ENCODE measurements around the gene NCAPD2. TPM values are rescaled to one million over a fixed set of nuclear protein-coding genes. Genes with fewer than 3 reads are reported as not detected.
"Not testable (repeated sequence)": the region's sequence is repeated elsewhere in the genome, so short reads cannot be mapped to it uniquely, and the experiment has no call there.

Gene NCAPD2
- total RNA-seq, 3 donors from 2014 or later, result 29.8 to 36.1 (median 32.9) TPM

DNA sequence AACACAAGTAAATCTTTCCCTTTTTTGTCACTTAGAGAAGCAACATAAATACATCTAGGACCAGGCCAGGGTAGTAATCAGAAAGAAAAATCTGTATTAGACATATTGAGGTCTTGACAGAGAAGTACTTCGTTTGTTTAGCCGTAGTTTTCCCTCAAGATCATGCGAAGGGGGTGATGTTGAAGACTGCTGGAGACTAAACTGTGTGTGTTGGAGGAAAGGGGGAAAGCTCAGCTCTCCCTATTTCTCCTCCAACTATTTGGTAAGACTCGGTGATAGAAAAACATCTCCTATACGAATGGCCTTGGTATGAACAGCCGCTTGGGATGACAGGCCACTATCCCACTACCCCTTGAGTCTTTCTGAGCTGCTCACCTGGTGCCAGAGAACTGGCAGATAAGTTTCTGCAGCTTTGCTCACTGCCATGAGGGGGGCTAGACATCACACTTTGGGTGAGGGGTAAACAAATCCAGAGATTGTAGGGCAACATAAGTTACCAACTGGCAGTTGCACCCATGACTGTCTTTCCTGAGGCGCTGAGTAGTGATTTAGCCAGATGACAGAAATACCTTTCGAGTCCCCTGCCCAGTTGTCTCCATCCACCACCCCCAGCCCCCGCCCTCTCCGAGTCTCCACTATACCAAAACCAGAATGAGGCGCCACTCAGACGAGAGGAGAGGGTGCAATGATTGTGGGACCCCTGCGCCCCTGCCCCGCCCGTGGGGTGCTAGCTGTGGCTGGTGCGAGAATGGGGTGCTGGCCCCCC lies 24.1 kb upstream of the NCAPD2 start:
- ATAC-seq (peak in 1 of 2 donors; percentile 0), DNase-seq (no peak)
- no peaks in the 10 kb centered on the region for H3K27me3 Mint-ChIP-seq (ENCODE audit: low read depth)
- peaks cover 58% of the 10 kb centered on the region for H3K4me1 Mint-ChIP-seq (ENCODE audit: low read depth)
- H3K9me3 Mint-ChIP-seq, result no peaks in the 10 kb centered on the region
- H3K4me3 Mint-ChIP-seq, result peak overlapping the region; percentile 85
- peaks cover 29% of the 10 kb centered on the region for H3K36me3 Mint-ChIP-seq (ENCODE audit: insufficient read depth)

DNA sequence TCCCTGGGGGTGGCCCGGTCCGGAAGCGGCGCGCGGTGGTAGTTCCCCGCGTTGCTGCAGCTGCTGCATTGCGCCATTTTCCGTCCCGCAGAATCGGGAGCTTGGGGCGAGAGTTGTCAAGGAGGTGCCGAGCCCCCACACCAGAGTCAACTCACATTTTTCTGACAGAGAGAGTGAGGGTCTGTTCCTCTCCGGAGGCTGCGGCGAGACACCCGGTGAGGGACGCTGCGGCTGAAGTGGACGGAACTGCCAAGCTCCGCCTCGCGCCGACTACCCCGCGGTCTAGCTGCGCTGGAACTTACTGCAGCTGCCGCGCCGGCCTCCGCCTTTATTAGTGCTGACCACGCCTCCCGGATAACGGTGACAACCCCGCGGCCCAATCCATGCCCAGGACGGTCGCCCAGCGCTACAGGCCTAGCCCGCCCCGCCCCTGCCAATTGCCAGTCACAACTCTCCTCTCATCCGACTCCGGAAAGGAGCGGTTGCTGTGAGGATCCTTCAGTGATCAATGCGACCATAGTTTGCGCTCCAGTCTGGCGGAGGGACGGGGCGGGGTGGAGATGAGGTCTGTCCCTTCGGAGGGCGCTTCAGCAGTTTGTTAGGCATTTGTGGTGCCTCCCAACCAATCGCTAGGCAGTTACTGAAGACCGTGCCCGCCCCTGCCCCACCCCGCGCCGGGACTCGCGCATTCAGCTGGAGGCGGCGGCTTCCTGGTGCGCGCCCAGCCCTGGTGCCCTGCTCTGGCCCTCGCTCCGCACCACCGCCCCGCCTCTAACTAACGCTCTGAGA lies 23.3 kb upstream of the NCAPD2 start, which contains the start of gene VAMP1:
VAMP1 (minus strand) TSS at position 303 of the 789 bp plus-strand sequence; CDS start at position 157, 146 bp downstream.
- H3K36me3 Mint-ChIP-seq (ENCODE audit: insufficient read depth), result peaks cover 25% of the 10 kb centered on the region
- DNase-seq (peak; percentile 96), ATAC-seq (peak; percentile 92 to 95)
- H3K4me3 Mint-ChIP-seq, result peak within 1 kb of the TSS; percentile 85
- H3K9me3 Mint-ChIP-seq, result no peaks in the 10 kb centered on the region
- no peaks in the 10 kb centered on the region for H3K27me3 Mint-ChIP-seq (ENCODE audit: low read depth)
- peaks cover 52% of the 10 kb centered on the region for H3K4me1 Mint-ChIP-seq (ENCODE audit: low read depth)

DNA sequence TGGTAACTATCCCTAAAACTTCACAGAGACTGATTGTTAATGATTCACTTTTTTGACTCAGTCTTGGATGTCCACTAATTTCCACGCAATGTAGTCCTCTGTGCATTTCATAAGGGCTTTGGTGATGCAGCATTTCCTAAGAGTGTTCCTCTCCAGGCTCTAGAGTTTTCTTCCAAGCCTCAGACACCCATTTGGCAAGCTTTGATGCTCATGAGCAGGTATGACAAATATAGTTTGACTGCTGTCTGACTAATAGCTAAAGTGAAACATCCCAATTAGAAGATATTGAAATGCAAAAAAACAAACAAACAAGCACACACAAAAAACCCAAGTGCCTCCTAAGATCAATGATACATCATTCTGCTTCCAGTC lies 21.9 kb upstream of the NCAPD2 start:
- H3K4me1 Mint-ChIP-seq (ENCODE audit: low read depth), result peaks cover 39% of the 10 kb centered on the region
- H3K4me3 Mint-ChIP-seq, result no peak overlapping the region
- no peak for DNase-seq
- peaks cover 16% of the 10 kb centered on the region for H3K36me3 Mint-ChIP-seq (ENCODE audit: insufficient read depth)
- H3K9me3 Mint-ChIP-seq, result no peaks in the 10 kb centered on the region
- ATAC-seq, result no peak
- H3K27me3 Mint-ChIP-seq (ENCODE audit: low read depth), result no peaks in the 10 kb centered on the region

DNA sequence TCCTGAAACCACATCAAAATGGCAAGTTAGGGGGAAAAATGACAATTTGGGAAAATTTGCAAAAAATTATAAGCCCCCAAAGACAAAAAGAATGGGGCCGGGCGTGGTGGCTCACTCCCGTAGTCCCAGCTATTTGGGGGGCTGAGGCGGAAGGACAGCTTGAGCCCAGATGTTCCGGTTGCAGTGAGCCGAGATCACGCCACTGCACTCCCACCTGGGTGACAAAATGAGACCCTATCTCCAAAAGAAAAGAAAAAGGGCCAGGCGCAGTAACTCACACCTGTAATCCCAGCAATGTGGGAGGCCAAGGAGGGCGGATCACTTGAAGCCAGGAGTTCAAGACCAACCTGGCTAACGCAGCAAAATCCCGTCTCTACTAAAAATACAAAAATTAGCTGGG lies 21.4 kb upstream of the NCAPD2 start:
- peaks cover 12% of the 10 kb centered on the region for H3K36me3 Mint-ChIP-seq (ENCODE audit: insufficient read depth)
- DNase-seq (no peak), ATAC-seq (no peak)
- no peaks in the 10 kb centered on the region for H3K27me3 Mint-ChIP-seq (ENCODE audit: low read depth)
- H3K4me1 Mint-ChIP-seq (ENCODE audit: low read depth), result peaks cover 34% of the 10 kb centered on the region
- H3K9me3 Mint-ChIP-seq, result no peaks in the 10 kb centered on the region
- no peak overlapping the region for H3K4me3 Mint-ChIP-seq

DNA sequence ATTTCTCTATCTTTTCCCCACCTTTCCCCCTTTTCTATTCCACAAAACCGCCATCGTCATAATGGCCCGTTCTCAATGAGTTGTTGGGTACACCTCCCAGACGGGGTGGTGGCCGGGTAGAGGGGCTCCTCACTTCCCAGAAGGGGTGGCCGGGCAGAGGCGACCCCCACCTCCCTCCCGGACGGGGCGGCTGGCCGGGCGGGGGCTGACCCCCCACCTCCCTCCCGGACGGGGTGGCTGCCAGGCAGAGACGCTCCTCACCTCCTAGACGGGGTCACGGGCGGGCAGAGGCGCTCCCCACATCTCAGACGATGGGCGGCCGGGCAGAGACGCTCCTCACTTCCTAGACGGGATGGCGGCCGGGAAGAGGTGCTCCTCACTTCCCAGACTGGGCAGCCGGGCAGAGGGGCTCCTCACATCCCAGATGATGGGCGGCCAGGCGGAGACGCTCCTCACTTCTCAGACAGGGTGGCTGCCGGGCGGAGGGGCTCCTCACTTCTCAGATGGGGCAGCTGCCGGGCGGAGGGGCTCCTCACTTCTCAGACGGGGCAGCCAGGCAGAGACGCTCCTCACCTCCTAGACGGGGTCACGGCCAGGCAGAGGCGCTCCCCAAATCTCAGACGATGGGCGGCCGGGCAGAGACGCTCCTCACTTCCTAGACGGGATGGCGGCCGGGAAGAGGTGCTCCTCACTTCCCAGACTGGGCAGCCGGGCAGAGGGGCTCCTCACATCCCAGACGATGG lies 18.5 kb upstream of the NCAPD2 start:
- not testable (repeated sequence) for DNase-seq

DNA sequence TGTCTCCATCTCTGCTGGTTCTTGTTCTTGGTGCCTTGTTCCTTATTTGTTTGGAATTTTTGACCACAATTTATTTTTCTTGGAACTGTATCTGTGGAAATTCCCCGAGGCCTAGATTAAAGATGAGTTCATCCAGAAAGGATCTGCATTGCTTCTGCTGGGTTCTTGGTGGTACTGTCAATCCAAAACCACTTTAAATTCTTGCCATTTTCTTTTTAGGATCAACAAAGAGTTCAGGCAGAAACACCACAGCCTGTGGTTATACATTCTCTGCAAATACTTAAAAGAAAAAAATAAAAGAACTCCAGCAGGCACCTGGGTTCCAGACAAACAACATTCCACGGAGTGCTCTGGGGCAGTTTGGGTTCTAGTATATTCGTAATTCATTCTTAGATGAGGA lies 17.4 kb upstream of the NCAPD2 start:
- no peaks in the 10 kb centered on the region for H3K27me3 Mint-ChIP-seq (ENCODE audit: low read depth)
- ATAC-seq (no peak), DNase-seq (no peak)
- no peaks in the 10 kb centered on the region for H3K9me3 Mint-ChIP-seq
- peaks cover 5% of the 10 kb centered on the region for H3K4me1 Mint-ChIP-seq (ENCODE audit: low read depth)
- no peak overlapping the region for H3K4me3 Mint-ChIP-seq
- no peaks in the 10 kb centered on the region for H3K36me3 Mint-ChIP-seq (ENCODE audit: insufficient read depth)

More for the DNA sequence above, 18.5 kb upstream of the NCAPD2 start:
- H3K9me3 Mint-ChIP-seq; H3K27me3 Mint-ChIP-seq (ENCODE audit: low read depth); H3K36me3 Mint-ChIP-seq (ENCODE audit: insufficient read depth); ATAC-seq; H3K4me3 Mint-ChIP-seq: not testable (repeated sequence)
- H3K4me1 Mint-ChIP-seq (ENCODE audit: low read depth), result peaks cover 10% of the 10 kb centered on the region

DNA sequence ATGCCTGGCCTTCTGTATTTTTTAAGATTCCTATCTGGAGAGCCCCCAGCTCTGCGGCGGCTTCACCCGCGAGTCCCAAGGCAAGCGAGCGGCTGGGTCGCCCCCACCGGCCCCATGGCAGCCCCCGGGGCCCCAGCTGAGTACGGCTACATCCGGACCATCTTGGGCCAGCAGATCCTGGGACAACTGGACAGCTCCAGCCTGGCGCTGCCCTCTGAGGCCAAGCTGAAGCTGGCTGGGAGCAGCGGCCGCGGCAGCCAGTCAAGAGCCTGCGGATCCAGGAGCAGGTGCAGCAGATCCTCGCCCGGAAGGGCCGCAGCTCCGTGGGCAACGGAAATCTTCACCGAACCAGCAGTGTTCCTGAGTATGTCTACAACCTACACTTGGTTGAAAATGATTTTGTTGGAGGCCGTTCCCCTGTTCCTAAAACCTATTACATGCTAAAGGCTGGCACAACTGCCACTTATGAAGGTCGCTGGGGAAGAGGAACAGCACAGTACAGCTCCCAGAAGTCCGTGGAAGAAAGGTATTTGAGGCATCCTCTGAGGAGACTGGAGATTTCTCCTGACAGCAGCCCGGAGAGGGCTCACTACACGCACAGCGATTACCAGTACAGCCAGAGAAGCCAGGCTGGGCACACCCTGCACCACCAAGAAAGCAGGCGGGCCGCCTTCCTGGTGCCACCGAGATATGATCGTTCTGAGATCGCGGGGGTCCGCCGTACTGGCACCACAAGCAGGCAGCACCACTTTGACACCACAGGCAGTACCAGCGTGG lies 16.1 kb upstream of the NCAPD2 start:
- H3K9me3 Mint-ChIP-seq; H3K36me3 Mint-ChIP-seq (ENCODE audit: insufficient read depth); H3K4me1 Mint-ChIP-seq (ENCODE audit: low read depth); H3K27me3 Mint-ChIP-seq (ENCODE audit: low read depth); H3K4me3 Mint-ChIP-seq; ATAC-seq; DNase-seq: not testable (repeated sequence)

DNA sequence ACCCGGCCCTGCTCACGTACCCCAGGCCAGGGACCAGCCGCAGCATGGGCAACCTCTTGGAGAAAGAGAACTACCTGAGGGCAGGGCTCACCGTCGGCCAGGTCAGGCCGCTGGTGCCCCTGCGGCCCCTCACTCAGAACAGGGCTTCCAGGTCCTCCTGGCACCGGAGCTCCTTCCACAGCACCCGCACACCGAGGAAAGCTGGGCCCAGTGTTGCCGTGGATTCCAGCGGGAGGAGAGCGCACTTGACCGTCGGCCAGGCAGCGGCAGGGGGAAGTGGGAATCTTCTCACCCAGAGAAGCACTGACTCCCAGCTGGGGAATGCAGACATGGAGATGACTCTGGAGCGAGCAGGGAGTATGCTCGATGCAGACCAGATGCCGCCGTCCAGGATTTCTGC lies 15.5 kb upstream of the NCAPD2 start:
- Mint-ChIP-seq H3K27me3 (ENCODE audit: low read depth) (no peaks in the 10 kb centered on the region), H3K4me3 (no peak overlapping the region), H3K4me1 (ENCODE audit: low read depth) (no peaks in the 10 kb centered on the region), H3K36me3 (ENCODE audit: insufficient read depth) (no peaks in the 10 kb centered on the region), H3K9me3 (no peaks in the 10 kb centered on the region)
- ATAC-seq (no peak), DNase-seq (no peak)

DNA sequence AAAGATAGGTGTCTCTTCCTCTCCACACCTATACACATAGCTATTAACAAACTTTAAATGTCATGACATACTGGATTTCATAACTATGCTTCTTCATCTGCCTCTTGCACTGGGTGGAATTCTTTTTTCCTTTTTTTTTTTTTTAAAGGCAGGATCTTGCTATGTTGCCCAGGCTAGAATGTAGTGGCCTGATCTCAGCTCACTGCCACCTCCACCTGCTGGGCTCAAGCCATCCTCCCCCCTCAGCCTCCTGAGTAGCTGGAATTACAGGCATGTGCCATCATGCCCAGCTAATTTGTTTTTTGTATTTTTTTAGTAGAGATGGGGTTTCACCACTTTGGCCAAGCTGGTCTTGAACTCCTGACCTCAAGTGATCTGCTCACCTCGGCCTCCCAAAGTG lies 5.7 kb upstream of the NCAPD2 start:
- ATAC-seq (no peak), DNase-seq (no peak)
- no peaks in the 10 kb centered on the region for H3K27me3 Mint-ChIP-seq (ENCODE audit: low read depth)
- H3K4me3 Mint-ChIP-seq, result no peak overlapping the region
- H3K4me1 Mint-ChIP-seq (ENCODE audit: low read depth), result peaks cover 11% of the 10 kb centered on the region
- peaks cover 10% of the 10 kb centered on the region for H3K36me3 Mint-ChIP-seq (ENCODE audit: insufficient read depth)
- no peaks in the 10 kb centered on the region for H3K9me3 Mint-ChIP-seq

DNA sequence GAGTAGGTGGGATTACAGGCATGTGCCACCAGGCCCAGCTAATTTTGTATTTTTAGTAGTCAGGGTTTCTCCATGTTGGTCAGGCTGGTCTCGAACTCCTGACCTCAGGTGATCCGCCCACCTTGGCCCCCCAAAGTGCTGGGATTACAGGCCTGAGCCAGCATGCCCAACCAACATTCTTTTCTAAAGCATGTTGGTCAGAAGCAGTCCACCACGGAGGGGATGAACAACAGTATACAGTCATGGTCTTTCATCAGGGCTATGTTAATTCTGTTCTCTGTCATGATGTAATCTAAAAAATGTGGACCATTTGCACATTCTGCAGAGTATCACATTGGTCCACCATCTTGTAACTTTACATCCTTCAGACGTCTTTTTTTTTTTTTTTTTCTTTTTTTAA lies 4.5 kb upstream of the NCAPD2 start:
- no peak for ATAC-seq

DNA sequence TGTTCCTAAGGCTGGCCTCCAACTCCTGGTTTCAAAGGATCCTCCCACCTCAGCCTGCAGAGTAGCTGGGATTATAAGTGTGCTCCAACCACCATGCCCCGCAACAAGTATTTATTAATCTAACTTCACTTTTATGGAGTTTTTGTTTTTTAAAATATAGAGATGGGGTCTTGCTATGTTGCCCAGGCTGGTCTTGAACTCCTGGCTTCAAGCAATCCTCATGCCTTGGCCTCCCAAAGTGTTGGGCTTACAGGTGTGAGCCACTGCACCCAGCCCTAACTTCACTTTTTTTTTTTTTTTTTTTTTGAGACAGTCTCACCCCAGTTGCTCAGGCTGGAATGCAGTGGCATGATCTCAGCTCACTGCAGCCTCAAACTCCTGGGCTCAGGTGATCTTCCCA lies 3.2 kb upstream of the NCAPD2 start:
- not testable (repeated sequence) for ATAC-seq, DNase-seq

More for the DNA sequence above, 4.5 kb upstream of the NCAPD2 start:
- peaks cover 10% of the 10 kb centered on the region for H3K36me3 Mint-ChIP-seq (ENCODE audit: insufficient read depth)
- H3K27me3 Mint-ChIP-seq (ENCODE audit: low read depth), result no peaks in the 10 kb centered on the region
- H3K9me3 Mint-ChIP-seq, result no peaks in the 10 kb centered on the region
- H3K4me1 Mint-ChIP-seq (ENCODE audit: low read depth), result peaks cover 13% of the 10 kb centered on the region
- H3K4me3 Mint-ChIP-seq, result no peak overlapping the region
- no peak for DNase-seq

DNA sequence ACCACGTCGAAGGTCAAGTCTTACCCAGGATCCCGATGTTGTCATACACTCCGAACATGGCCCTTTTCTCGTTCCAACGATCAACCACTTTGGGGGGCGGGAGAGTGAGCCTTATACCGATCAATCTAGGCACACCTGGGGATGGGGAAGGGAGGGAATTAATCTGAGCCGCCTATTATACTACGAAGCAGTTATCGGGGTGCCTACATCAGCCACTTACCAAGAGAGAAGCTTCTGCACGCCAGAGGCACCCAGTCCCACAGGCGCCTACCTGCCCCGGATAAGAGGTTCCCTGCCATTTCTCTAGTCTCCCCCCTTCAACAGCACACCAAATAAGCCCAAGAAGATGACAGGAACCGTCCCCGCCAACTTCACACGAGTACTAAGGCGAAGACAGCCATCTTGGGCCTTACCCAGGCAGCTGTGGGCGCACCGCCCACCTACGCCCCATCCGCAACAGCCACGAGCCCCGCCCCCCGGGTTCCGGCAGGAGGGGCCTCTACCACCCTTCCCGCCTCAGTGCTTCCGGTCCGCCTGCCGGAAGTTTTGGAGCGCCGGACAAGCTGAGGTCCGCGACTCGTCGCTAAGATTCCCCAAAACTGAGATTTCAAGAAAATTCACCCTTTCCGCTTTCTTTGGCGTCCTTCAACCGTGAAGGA lies 935 bp upstream of the NCAPD2 start, which contains the start of gene MRPL51:
MRPL51 (minus strand) TSS at position 425 of the 659 bp plus-strand sequence; CDS start at position 299, 126 bp downstream.
- DNase-seq, result peak; percentile 94
- H3K4me1 Mint-ChIP-seq (ENCODE audit: low read depth), result peaks cover 30% of the 10 kb centered on the region
- H3K36me3 Mint-ChIP-seq (ENCODE audit: insufficient read depth), result peaks cover 14% of the 10 kb centered on the region
- peak; percentile 80 for ATAC-seq
- H3K9me3 Mint-ChIP-seq, result no peaks in the 10 kb centered on the region
- peak within 1 kb of the TSS; percentile 92 for H3K4me3 Mint-ChIP-seq
- no peaks in the 10 kb centered on the region for H3K27me3 Mint-ChIP-seq (ENCODE audit: low read depth)

More for the DNA sequence above, 3.2 kb upstream of the NCAPD2 start:
- H3K4me3 Mint-ChIP-seq; H3K9me3 Mint-ChIP-seq; H3K27me3 Mint-ChIP-seq (ENCODE audit: low read depth): not testable (repeated sequence)
- Mint-ChIP-seq H3K36me3 (ENCODE audit: insufficient read depth) (peaks cover 12% of the 10 kb centered on the region), H3K4me1 (ENCODE audit: low read depth) (peaks cover 24% of the 10 kb centered on the region)

DNA sequence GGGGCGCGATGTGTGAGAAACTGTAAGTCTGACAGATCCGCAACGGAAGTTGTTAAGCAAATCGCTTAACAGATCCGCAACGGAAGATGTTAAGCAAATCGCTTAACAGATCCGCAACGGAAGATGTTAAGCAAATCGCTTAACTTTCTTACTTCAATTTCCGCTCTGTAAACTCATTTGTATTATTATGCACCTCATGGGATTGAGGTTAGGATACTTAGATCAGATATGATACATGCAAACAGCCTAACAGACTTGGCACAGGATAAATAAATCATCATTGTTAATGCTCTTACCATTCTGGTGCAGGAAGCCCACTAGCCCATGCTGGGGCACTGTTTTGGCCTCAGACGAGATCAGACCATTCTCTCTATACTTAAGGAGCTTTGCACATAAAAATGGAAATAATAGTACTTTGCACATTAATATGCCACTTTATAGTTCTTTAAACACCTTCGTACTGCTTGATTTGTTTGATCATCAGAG lies 399 bp downstream of the NCAPD2 start:
- no peaks in the 10 kb centered on the region for H3K9me3 Mint-ChIP-seq
- DNase-seq (no peak), ATAC-seq (peak; percentile 3 to 47)
- H3K4me3 Mint-ChIP-seq, result peak overlapping the region; percentile 92
- H3K36me3 Mint-ChIP-seq (ENCODE audit: insufficient read depth), result peaks cover 14% of the 10 kb centered on the region
- H3K27me3 Mint-ChIP-seq (ENCODE audit: low read depth), result no peaks in the 10 kb centered on the region
- H3K4me1 Mint-ChIP-seq (ENCODE audit: low read depth), result peaks cover 30% of the 10 kb centered on the region

All from activated T-cell treated with anti-CD3 and anti-CD28 coated beads, Interleukin-2, amount 50 U/mL, for 4 hours (primary cell).